ENCODE data around the gene CAPN13. TPM values are rescaled to one million over a fixed set of nuclear protein-coding genes. Genes with fewer than 3 reads are reported as not detected.

The CAPN13 gene
- total RNA-seq, 1 donor from 2014 or later, result under 0.01 TPM

DNA sequence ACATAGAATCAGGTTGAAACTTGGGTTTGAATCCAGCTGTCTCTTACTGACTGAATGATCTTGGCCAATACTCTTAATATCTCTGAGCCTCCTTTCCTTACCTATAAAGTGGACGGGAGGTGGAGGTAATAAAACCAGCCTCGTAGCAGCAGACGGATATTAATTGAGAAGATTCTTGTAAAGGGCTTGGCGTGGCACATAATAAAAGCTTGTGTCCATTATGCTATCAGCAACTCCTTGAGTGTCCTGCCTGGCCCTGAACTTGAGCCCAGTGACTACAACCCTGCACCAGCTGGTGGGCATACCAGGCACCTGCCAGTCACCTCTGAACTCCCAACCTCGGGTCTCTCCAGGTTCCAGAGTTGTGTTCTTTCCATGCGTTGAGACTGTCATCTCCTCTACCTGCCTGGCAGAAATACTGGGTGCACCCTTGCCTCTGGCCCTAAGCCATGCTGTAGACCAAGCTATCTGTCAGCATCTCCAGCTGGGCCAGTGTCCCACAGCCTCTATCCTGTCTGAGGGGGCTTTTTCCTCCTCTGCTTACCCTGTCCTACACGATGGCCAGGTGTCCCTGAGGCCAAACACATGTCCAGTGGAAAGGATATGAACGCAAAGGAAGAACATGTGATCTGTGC is 9.7 kb downstream of the CAPN13 start:
- Histone ChIP-seq H3K4me3 (ENCODE audit: low read depth, low read length) (no peak overlapping the region), H3K27me3 (ENCODE audit: control insufficient read depth, insufficient read depth, low read length) (peaks cover 4% of the 10 kb centered on the region), H3K36me3 (ENCODE audit: control insufficient read depth, insufficient read depth, low read length) (no peaks in the 10 kb centered on the region)
- no peak for FAIRE-seq
- DNase-seq (ENCODE audit: low read depth), result no peak
- no peak for TF ChIP-seq CTCF (IDR thresholded peaks at IDR 0.05; ENCODE audit: insufficient read depth, low read length, severe bottlenecking)

DNA sequence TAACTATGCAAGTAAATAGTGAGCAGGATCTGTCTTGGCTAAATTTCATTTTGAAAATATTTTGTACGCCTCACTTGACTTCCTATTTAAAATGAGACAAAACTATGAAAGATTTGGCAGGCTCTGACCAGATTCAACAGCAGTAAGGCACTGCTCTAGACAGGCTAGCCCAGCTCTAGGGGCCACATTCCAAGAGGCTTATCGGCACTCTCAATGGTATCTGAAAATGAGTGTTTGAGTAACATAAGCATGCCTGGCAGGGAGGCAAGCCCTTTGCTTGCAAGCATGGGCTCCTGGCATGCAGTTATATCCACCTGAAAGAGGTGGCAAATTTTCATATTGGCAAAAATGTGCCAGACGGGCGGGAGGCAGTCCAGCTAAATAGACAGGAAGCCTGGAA is 10.5 kb downstream of the CAPN13 start:
- no peaks in the 10 kb centered on the region for H3K36me3 ChIP-seq (ENCODE audit: control insufficient read depth, insufficient read depth, low read length)
- FAIRE-seq (no peak), DNase-seq (ENCODE audit: low read depth) (peak; percentile 26)
- no peak overlapping the region for H3K4me3 ChIP-seq (ENCODE audit: low read depth, low read length)
- TF ChIP-seq CTCF (IDR thresholded peaks at IDR 0.05; ENCODE audit: insufficient read depth, low read length, severe bottlenecking), result no peak
- H3K27me3 ChIP-seq (ENCODE audit: control insufficient read depth, insufficient read depth, low read length), result peaks cover 3% of the 10 kb centered on the region

- H3K36me3 ChIP-seq (ENCODE audit: control insufficient read depth, insufficient read depth, low read length), result no peaks in the 10 kb centered on the region
- H3K27me3 ChIP-seq (ENCODE audit: control insufficient read depth, insufficient read depth, low read length), result no peaks in the 10 kb centered on the region
- DNase-seq (ENCODE audit: low read depth) (no peak), FAIRE-seq (no peak)
- no peak for TF ChIP-seq CTCF (IDR thresholded peaks at IDR 0.05; ENCODE audit: insufficient read depth, low read length, severe bottlenecking)
- H3K4me3 ChIP-seq (ENCODE audit: low read depth, low read length), result no peak overlapping the region
Measured at GRCh38 chr2:30792521-30792920, 14.7 kb downstream of the CAPN13 start.

GRCh38 chr2:30790879-30791278 is 16.4 kb downstream of the CAPN13 start:
- FAIRE-seq (no peak), DNase-seq (ENCODE audit: low read depth) (no peak)
- H3K27me3 ChIP-seq (ENCODE audit: control insufficient read depth, insufficient read depth, low read length), result no peaks in the 10 kb centered on the region
- no peak overlapping the region for H3K4me3 ChIP-seq (ENCODE audit: low read depth, low read length)
- no peak for TF ChIP-seq CTCF (IDR thresholded peaks at IDR 0.05; ENCODE audit: insufficient read depth, low read length, severe bottlenecking)
- H3K36me3 ChIP-seq (ENCODE audit: control insufficient read depth, insufficient read depth, low read length), result no peaks in the 10 kb centered on the region

DNA sequence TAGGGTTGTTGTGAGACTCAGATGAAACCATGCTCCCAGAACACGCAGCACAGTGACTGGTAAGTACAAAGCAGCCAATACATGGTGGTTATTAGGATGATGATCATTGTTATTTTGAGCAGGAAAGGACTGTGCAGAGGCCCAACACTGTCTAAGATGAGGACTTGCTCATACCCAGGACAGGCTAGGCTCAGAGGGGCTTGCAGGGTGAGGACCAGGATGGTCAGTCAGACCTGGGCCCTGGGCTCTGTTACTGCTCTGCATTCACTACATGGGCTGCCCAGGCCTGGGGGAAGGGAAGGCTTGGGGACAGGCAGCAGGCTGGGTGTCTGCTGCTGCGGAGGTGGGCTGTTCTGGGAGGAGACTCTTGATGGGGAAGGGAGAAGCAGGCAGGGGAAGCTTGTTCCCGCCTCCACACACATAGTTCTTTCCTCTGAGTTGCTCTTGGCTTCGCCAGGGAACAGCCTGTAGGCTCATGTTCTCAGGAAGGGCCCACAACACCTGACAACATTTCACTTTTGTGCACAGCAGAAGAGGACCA is 17.5 kb downstream of the CAPN13 start:
- FAIRE-seq (no peak), DNase-seq (ENCODE audit: low read depth) (no peak)
- TF ChIP-seq CTCF (IDR thresholded peaks at IDR 0.05; ENCODE audit: insufficient read depth, low read length, severe bottlenecking), result no peak
- Histone ChIP-seq H3K36me3 (ENCODE audit: control insufficient read depth, insufficient read depth, low read length) (no peaks in the 10 kb centered on the region), H3K27me3 (ENCODE audit: control insufficient read depth, insufficient read depth, low read length) (no peaks in the 10 kb centered on the region), H3K4me3 (ENCODE audit: low read depth, low read length) (no peak overlapping the region)

All from bronchial epithelial cell (primary cell).